Endothelial cell (in vitro differentiated cells): ENCODE results near the gene APBB1IP. TPM values are rescaled to one million over a fixed set of nuclear protein-coding genes. Genes with fewer than 3 reads are reported as not detected.
A peak's percentile ranks its signal among the peaks of the same experiment; 100 is the strongest.
"Not testable (repeated sequence)": the region's sequence is repeated elsewhere in the genome, so short reads cannot be mapped to it uniquely, and the experiment has no call there.

Experiments
- DNase-seq: peaks from one replicate; pipeline ENCODE4 v3.0.0; 2021; ENCODE audit warnings: low spot score
- H3K27ac Mint-ChIP-seq: one replicate; pipeline ENCODE4 v1.8.0; 2021; ENCODE audit warnings: mixed read lengths, inconsistent platforms; ENCODE audit not compliant: unreplicated experiment
- H3K27me3 Mint-ChIP-seq: one replicate; pipeline ENCODE4 v1.8.0; 2021; ENCODE audit warnings: mild to moderate bottlenecking, moderate library complexity, mixed read lengths, inconsistent platforms; ENCODE audit not compliant: unreplicated experiment
- H3K36me3 Mint-ChIP-seq: one replicate; pipeline ENCODE4 v1.8.0; 2021; ENCODE audit warnings: mild to moderate bottlenecking, low read depth, mixed read lengths, inconsistent platforms; ENCODE audit not compliant: unreplicated experiment
- H3K4me1 Mint-ChIP-seq: one replicate; pipeline ENCODE4 v1.8.0; 2021; ENCODE audit warnings: mild to moderate bottlenecking, mixed read lengths, inconsistent platforms; ENCODE audit not compliant: unreplicated experiment
- H3K4me3 Mint-ChIP-seq: one replicate; pipeline ENCODE4 v1.8.0; 2021; ENCODE audit warnings: mild to moderate bottlenecking, mixed read lengths, inconsistent platforms; ENCODE audit not compliant: unreplicated experiment
- H3K9me3 Mint-ChIP-seq: one replicate; pipeline ENCODE4 v1.8.0; 2021; ENCODE audit warnings: mixed read lengths, inconsistent platforms; ENCODE audit not compliant: unreplicated experiment
- total RNA-seq: library from RNA; stranded (reverse); fragmentation: NEBNext Ultra II Directional; extraction: Animal tissue kit (Norgen Biotek cat#: 25700); gene quantifications from one replicate; pipeline ENCODE4 v1.2.1, GENCODE V29; 2021; ENCODE audit not compliant: unreplicated experiment
- TF ChIP-seq, protein P1 (sequence below): fragments of 200-600 bp; sonication (generic); IDR thresholded peaks from one replicate; pipeline ENCODE4 v1.5.0; 2021; ENCODE audit warnings: antibody characterized with exemption; ENCODE audit not compliant: unreplicated experiment

The APBB1IP gene
- total RNA-seq, 1 donor from 2014 or later, result not detected

DNA sequence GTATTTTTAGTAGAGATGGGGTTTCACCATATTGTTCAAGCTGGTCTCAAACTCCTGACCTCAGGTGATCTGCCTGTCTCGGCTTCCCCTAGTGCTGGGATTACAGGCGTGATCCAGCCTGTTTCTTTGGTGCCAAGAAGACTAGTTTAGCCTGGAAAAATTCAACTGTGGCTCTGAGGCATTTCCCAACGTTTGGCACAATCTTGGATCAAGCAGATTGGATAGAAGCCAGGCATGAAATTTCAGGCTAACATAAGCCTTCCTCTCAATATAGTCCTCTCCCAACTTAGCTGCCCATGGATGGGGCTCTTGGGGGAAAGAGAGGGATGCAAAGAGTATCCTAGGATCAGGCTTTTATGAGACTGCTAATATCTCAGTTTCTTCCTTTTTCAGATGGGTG is 53.8 kb downstream of the APBB1IP start:
- Mint-ChIP-seq H3K4me3 (no peak overlapping the region), H3K4me1 (no peaks in the 10 kb centered on the region)
- TF ChIP-seq, protein P1, sequence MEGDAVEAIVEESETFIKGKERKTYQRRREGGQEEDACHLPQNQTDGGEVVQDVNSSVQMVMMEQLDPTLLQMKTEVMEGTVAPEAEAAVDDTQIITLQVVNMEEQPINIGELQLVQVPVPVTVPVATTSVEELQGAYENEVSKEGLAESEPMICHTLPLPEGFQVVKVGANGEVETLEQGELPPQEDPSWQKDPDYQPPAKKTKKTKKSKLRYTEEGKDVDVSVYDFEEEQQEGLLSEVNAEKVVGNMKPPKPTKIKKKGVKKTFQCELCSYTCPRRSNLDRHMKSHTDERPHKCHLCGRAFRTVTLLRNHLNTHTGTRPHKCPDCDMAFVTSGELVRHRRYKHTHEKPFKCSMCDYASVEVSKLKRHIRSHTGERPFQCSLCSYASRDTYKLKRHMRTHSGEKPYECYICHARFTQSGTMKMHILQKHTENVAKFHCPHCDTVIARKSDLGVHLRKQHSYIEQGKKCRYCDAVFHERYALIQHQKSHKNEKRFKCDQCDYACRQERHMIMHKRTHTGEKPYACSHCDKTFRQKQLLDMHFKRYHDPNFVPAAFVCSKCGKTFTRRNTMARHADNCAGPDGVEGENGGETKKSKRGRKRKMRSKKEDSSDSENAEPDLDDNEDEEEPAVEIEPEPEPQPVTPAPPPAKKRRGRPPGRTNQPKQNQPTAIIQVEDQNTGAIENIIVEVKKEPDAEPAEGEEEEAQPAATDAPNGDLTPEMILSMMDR, result no peak

GRCh38 chr10:26492725-26493124 is 54.6 kb downstream of the APBB1IP start:
- H3K36me3 Mint-ChIP-seq, H3K27ac Mint-ChIP-seq, H3K4me3 Mint-ChIP-seq, H3K4me1 Mint-ChIP-seq, H3K9me3 Mint-ChIP-seq, DNase-seq, H3K27me3 Mint-ChIP-seq: not testable (repeated sequence)

More for the DNA sequence above, 53.8 kb downstream of the APBB1IP start:
- no peaks in the 10 kb centered on the region for H3K36me3 Mint-ChIP-seq
- no peaks in the 10 kb centered on the region for H3K9me3 Mint-ChIP-seq
- H3K27me3 Mint-ChIP-seq, result no peaks in the 10 kb centered on the region
- no peak for DNase-seq
- no peak overlapping the region for H3K27ac Mint-ChIP-seq

DNA sequence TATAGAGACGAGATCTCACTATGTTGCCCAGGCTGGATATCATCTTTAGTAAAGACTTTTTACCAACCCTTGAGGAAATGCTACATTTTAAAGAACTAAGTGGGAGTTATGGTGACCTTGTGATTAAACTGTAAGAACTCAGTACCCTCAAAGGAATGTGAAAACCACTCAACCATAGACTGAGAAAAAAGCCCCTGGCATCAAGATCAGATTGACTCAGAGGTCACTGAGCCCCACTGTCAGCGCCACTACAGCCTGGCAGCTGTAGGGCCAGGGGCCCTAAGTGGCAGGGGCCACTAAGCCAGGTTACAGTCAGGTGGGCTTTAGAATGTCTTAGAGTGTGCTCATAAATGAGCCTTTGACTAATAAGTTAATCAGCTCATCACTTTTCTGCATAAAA is 55.9 kb downstream of the APBB1IP start:
- no peaks in the 10 kb centered on the region for H3K27me3 Mint-ChIP-seq
- no peaks in the 10 kb centered on the region for H3K4me1 Mint-ChIP-seq
- H3K36me3 Mint-ChIP-seq, result no peaks in the 10 kb centered on the region
- no peaks in the 10 kb centered on the region for H3K9me3 Mint-ChIP-seq
- no peak overlapping the region for H3K27ac Mint-ChIP-seq
- TF ChIP-seq, protein P1, result no peak
- DNase-seq, result no peak
- no peak overlapping the region for H3K4me3 Mint-ChIP-seq

GRCh38 chr10:26499426-26499825 is 61.3 kb downstream of the APBB1IP start:
- H3K36me3 Mint-ChIP-seq, result no peaks in the 10 kb centered on the region
- H3K9me3 Mint-ChIP-seq, result no peaks in the 10 kb centered on the region
- H3K27me3 Mint-ChIP-seq, result no peaks in the 10 kb centered on the region
- H3K4me3 Mint-ChIP-seq, result no peak overlapping the region
- no peak for DNase-seq
- H3K4me1 Mint-ChIP-seq, result no peaks in the 10 kb centered on the region
- no peak overlapping the region for H3K27ac Mint-ChIP-seq
- TF ChIP-seq, protein P1, result no peak

- Mint-ChIP-seq H3K4me1 (no peaks in the 10 kb centered on the region), H3K9me3 (no peaks in the 10 kb centered on the region), H3K4me3 (no peak overlapping the region), H3K27ac (no peak overlapping the region), H3K36me3 (no peaks in the 10 kb centered on the region), H3K27me3 (peaks cover 2% of the 10 kb centered on the region)
- TF ChIP-seq, protein P1, result no peak
- DNase-seq, result no peak
Observed at GRCh38 chr10:26502986-26503385, 64.8 kb downstream of the APBB1IP start.

GRCh38 chr10:26503911-26504310 is 65.8 kb downstream of the APBB1IP start:
- H3K27me3 Mint-ChIP-seq, result peaks cover 2% of the 10 kb centered on the region
- H3K36me3 Mint-ChIP-seq, result no peaks in the 10 kb centered on the region
- TF ChIP-seq, protein P1, result no peak
- no peaks in the 10 kb centered on the region for H3K4me1 Mint-ChIP-seq
- H3K27ac Mint-ChIP-seq, result no peak overlapping the region
- H3K4me3 Mint-ChIP-seq, result no peak overlapping the region
- no peaks in the 10 kb centered on the region for H3K9me3 Mint-ChIP-seq
- DNase-seq, result peak; percentile 14

- H3K9me3 Mint-ChIP-seq, H3K27ac Mint-ChIP-seq, H3K36me3 Mint-ChIP-seq, H3K4me1 Mint-ChIP-seq, H3K4me3 Mint-ChIP-seq, H3K27me3 Mint-ChIP-seq, DNase-seq: not testable (repeated sequence)
Observed at GRCh38 chr10:26504429-26504828, 66.3 kb downstream of the APBB1IP start.
